Measurements from ENCODE around the gene C8A. TPM values are rescaled to one million over a fixed set of nuclear protein-coding genes. Genes with fewer than 3 reads are reported as not detected.

Gene C8A
- polyA plus RNA-seq, 3 donors, result not detected

DNA sequence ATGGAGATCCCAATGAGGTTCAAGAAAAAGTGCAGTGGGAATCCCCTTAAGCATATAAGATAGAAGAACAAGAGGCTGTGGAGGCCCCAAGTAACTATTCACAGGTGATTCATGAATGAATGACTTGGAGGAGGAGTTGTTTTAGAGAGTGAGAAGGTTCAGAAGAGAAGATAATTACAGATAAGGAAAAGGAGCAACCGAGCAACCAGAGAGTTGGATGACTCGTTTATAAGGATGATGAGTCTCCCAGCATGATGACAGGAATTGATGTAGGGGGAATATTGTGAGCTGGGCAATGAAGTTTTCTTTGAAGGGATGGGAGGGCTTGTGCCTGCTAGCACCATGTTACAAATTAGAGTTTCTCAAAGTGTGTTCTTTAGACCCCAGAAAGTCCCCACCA is 9.8 kb downstream of the C8A start:
- H3K9me3 Mint-ChIP-seq, result peaks cover 0 to 3% (median 0%) of the 10 kb centered on the region in 7 donors
- Histone ChIP-seq H3K4me2 (replicated peaks; ENCODE audit: extremely low read depth, low read length, poor library complexity, severe bottlenecking) (no peak overlapping the region), H3K27me3 (ENCODE audit: control insufficient read depth in 2 of 2, insufficient read depth in 2 of 2, low read length in 2 of 2) (no peaks in the 10 kb centered on the region), H3K9ac (ENCODE audit: insufficient read depth, low read length, poor library complexity, severe bottlenecking) (no peak overlapping the region), H3K36me3 (replicated peaks in 1 of 2; ENCODE audit: control insufficient read depth in 1 of 2, insufficient read depth in 2 of 2, low read length in 2 of 2) (no peaks in the 10 kb centered on the region), H4K20me1 (ENCODE audit: insufficient read depth, low read length) (no peaks in the 10 kb centered on the region), H3K79me2 (ENCODE audit: insufficient read depth, low read length) (no peaks in the 10 kb centered on the region), H2AFZ (ENCODE audit: insufficient read depth, low read depth, low read length, poor library complexity, severe bottlenecking) (no peak overlapping the region), H3K9me3 (replicated peaks in 1 of 2; ENCODE audit: control insufficient read depth in 1 of 2, insufficient read depth in 1 of 2, low read length in 2 of 2) (no peaks in the 10 kb centered on the region), H3K27ac (ENCODE audit: low read depth in 1 of 2, low read length in 2 of 2) (no peak overlapping the region), H3K4me3 (replicated peaks in 1 of 3; ENCODE audit: low read depth in 2 of 3, low read length in 3 of 3) (no peak overlapping the region), H3K4me1 (ENCODE audit: control insufficient read depth in 1 of 2, insufficient read depth in 2 of 2, low read length in 2 of 2) (no peaks in the 10 kb centered on the region)
- no peaks in the 10 kb centered on the region for H3K4me1 Mint-ChIP-seq
- no peak for DNase-seq
- no peak overlapping the region for H3K4me3 Mint-ChIP-seq
- no peak for TF ChIP-seq CTCF (IDR thresholded peaks at IDR 0.05)
- no peaks in the 10 kb centered on the region for H3K36me3 Mint-ChIP-seq
- H3K27ac Mint-ChIP-seq, result no peak overlapping the region
- intact Hi-C loops (cut with micrococcal nuclease), result no loop called here
- WGBS (ENCODE audit: insufficient coverage), result 70% methylated on average over 2 of the region's 2 CpGs
- H3K27me3 Mint-ChIP-seq (ENCODE audit: low read depth in 3 of 3), result peaks cover 1 to 4% (median 2%) of the 10 kb centered on the region in 3 donors

GRCh38 chr1:56866656-56867055 is 12.1 kb downstream of the C8A start:
- H3K4me3 Mint-ChIP-seq, result no peak overlapping the region
- WGBS (ENCODE audit: insufficient coverage), result 100% methylated on average over 1 of the region's 2 CpGs
- Histone ChIP-seq H3K4me2 (replicated peaks; ENCODE audit: extremely low read depth, low read length, poor library complexity, severe bottlenecking) (no peak overlapping the region), H3K27me3 (ENCODE audit: control insufficient read depth in 2 of 2, insufficient read depth in 2 of 2, low read length in 2 of 2) (no peaks in the 10 kb centered on the region), H3K9ac (ENCODE audit: insufficient read depth, low read length, poor library complexity, severe bottlenecking) (no peak overlapping the region), H3K36me3 (replicated peaks in 1 of 2; ENCODE audit: control insufficient read depth in 1 of 2, insufficient read depth in 2 of 2, low read length in 2 of 2) (no peaks in the 10 kb centered on the region), H4K20me1 (ENCODE audit: insufficient read depth, low read length) (no peaks in the 10 kb centered on the region), H3K27ac (ENCODE audit: low read depth in 1 of 2, low read length in 2 of 2) (no peak overlapping the region), H2AFZ (ENCODE audit: insufficient read depth, low read depth, low read length, poor library complexity, severe bottlenecking) (no peak overlapping the region), H3K4me3 (replicated peaks in 1 of 3; ENCODE audit: low read depth in 2 of 3, low read length in 3 of 3) (no peak overlapping the region), H3K4me1 (ENCODE audit: control insufficient read depth in 1 of 2, insufficient read depth in 2 of 2, low read length in 2 of 2) (no peaks in the 10 kb centered on the region), H3K9me3 (replicated peaks in 1 of 2; ENCODE audit: control insufficient read depth in 1 of 2, insufficient read depth in 1 of 2, low read length in 2 of 2) (no peaks in the 10 kb centered on the region), H3K79me2 (ENCODE audit: insufficient read depth, low read length) (no peaks in the 10 kb centered on the region)
- TF ChIP-seq CTCF (IDR thresholded peaks at IDR 0.05), result no peak
- no peaks in the 10 kb centered on the region for H3K36me3 Mint-ChIP-seq
- intact Hi-C loops (cut with micrococcal nuclease), result no loop called here
- no peaks in the 10 kb centered on the region for H3K9me3 Mint-ChIP-seq
- H3K4me1 Mint-ChIP-seq, result no peaks in the 10 kb centered on the region
- H3K27ac Mint-ChIP-seq, result no peak overlapping the region
- no peak for DNase-seq
- peaks cover 2 to 5% (median 3%) of the 10 kb centered on the region in 3 donors for H3K27me3 Mint-ChIP-seq (ENCODE audit: low read depth in 3 of 3)
